ENCODE results near the gene ADAMTS6.

Gene ADAMTS6

GRCh38 chr5:65292196-65292595 is 189.5 kb downstream of the ADAMTS6 start:
- no peak for DNase-seq (ENCODE audit: extremely low read depth in 1 of 2, low read depth in 1 of 2)

GRCh38 chr5:65290677-65291076 is 191.0 kb downstream of the ADAMTS6 start:
- no peak for DNase-seq (ENCODE audit: extremely low read depth in 1 of 2, low read depth in 1 of 2)

- DNase-seq (ENCODE audit: extremely low read depth in 1 of 2, low read depth in 1 of 2), result no peak
These were observed 193.1 kb downstream of the ADAMTS6 start for GRCh38 chr5:65288657-65289056.

GRCh38 chr5:65279603-65280002 is 202.1 kb downstream of the ADAMTS6 start:
- no peak for DNase-seq (ENCODE audit: extremely low read depth in 1 of 2, low read depth in 1 of 2)

- DNase-seq (ENCODE audit: extremely low read depth in 1 of 2, low read depth in 1 of 2), result no peak
These were observed 205.4 kb downstream of the ADAMTS6 start for GRCh38 chr5:65276178-65276890.

- DNase-seq (ENCODE audit: extremely low read depth in 1 of 2, low read depth in 1 of 2), result no peak
These were observed 209.8 kb downstream of the ADAMTS6 start for GRCh38 chr5:65271906-65272305.

GRCh38 chr5:65268525-65268924 is 213.2 kb downstream of the ADAMTS6 start:
- DNase-seq (ENCODE audit: extremely low read depth in 1 of 2, low read depth in 1 of 2), result no peak

- DNase-seq (ENCODE audit: extremely low read depth in 1 of 2, low read depth in 1 of 2), result no peak
These were observed 217.3 kb downstream of the ADAMTS6 start for GRCh38 chr5:65264420-65264819.

- no peak for DNase-seq (ENCODE audit: extremely low read depth in 1 of 2, low read depth in 1 of 2)
These were observed 218.4 kb downstream of the ADAMTS6 start for GRCh38 chr5:65263321-65263720.

- no peak for DNase-seq (ENCODE audit: extremely low read depth in 1 of 2, low read depth in 1 of 2)
These were observed 219.1 kb downstream of the ADAMTS6 start for GRCh38 chr5:65262649-65263059.

- no peak for DNase-seq (ENCODE audit: extremely low read depth in 1 of 2, low read depth in 1 of 2)
These were observed 219.6 kb downstream of the ADAMTS6 start for GRCh38 chr5:65262096-65262495.

GRCh38 chr5:65261499-65261898 is 220.2 kb downstream of the ADAMTS6 start:
- no peak for DNase-seq (ENCODE audit: extremely low read depth in 1 of 2, low read depth in 1 of 2)

GRCh38 chr5:65255294-65255693 is 226.4 kb downstream of the ADAMTS6 start:
- no peak for DNase-seq (ENCODE audit: extremely low read depth in 1 of 2, low read depth in 1 of 2)

GRCh38 chr5:65252977-65253376 is 228.7 kb downstream of the ADAMTS6 start:
- DNase-seq (ENCODE audit: extremely low read depth in 1 of 2, low read depth in 1 of 2), result no peak

GRCh38 chr5:65248896-65249295 is 232.8 kb downstream of the ADAMTS6 start:
- DNase-seq (ENCODE audit: extremely low read depth in 1 of 2, low read depth in 1 of 2), result no peak

- DNase-seq (ENCODE audit: extremely low read depth in 1 of 2, low read depth in 1 of 2), result no peak
These were observed 234.1 kb downstream of the ADAMTS6 start for GRCh38 chr5:65247594-65247993.

- no peak for DNase-seq (ENCODE audit: extremely low read depth in 1 of 2, low read depth in 1 of 2)
These were observed 235.0 kb downstream of the ADAMTS6 start for GRCh38 chr5:65246741-65247140.

- DNase-seq (ENCODE audit: extremely low read depth in 1 of 2, low read depth in 1 of 2), result no peak
These were observed 237.7 kb downstream of the ADAMTS6 start for GRCh38 chr5:65244031-65244430.

- DNase-seq (ENCODE audit: extremely low read depth in 1 of 2, low read depth in 1 of 2), result no peak
These were observed 238.6 kb downstream of the ADAMTS6 start for GRCh38 chr5:65243161-65243560.

GRCh38 chr5:65229841-65230240 is 251.9 kb downstream of the ADAMTS6 start:
- no peak for DNase-seq (ENCODE audit: extremely low read depth in 1 of 2, low read depth in 1 of 2)

- no peak for DNase-seq (ENCODE audit: extremely low read depth in 1 of 2, low read depth in 1 of 2)
These were observed 267.7 kb downstream of the ADAMTS6 start for GRCh38 chr5:65213921-65214525.

GRCh38 chr5:65209341-65209740 is 272.4 kb downstream of the ADAMTS6 start:
- no peak for DNase-seq (ENCODE audit: extremely low read depth in 1 of 2, low read depth in 1 of 2)

GRCh38 chr5:65204966-65205365 is 276.8 kb downstream of the ADAMTS6 start:
- no peak for DNase-seq (ENCODE audit: extremely low read depth in 1 of 2, low read depth in 1 of 2)
